GM12878 (cell line): Measurements from ENCODE around the gene IGFBP2. TPM values are rescaled to one million over a fixed set of nuclear protein-coding genes. Genes with fewer than 3 reads are reported as not detected.

Experiments
- ATAC-seq: fragments of 200-7000 bp; cut with Tn5 transposase; 3 replicates; pipeline ENCODE4 v1.9.1; 2020; ENCODE audit warnings: mild to moderate bottlenecking, moderate library complexity
- BruUV-seq: library from RNA; stranded (reverse); fragments of 400-500 nt; replicated peaks from 2 replicates; lab custom pipeline; 2021; lab: Mats Ljungman, UMichigan
- CTCF ChIA-PET: fragments of 300-600 bp; sonication (Branson Sonifier 250); formaldehyde crosslinking; extraction: SDS; loops from one replicate; lab custom pipeline; 2021; ENCODE audit warnings: inconsistent platforms; lab: Yijun Ruan, JAX
- POLR2A ChIA-PET: fragments of 350-600 bp; formaldehyde crosslinking; extraction: SDS; loops from one replicate; lab custom pipeline; 2021; ENCODE audit warnings: inconsistent platforms; lab: Charles Lee
- RAD21 ChIA-PET: fragments of 300-600 bp; sonication (Branson Sonifier 250); formaldehyde crosslinking; loops from one replicate; lab custom pipeline; 2023; ENCODE audit warnings: antibody characterized with exemption; ENCODE audit not compliant: unreplicated experiment; lab: Charles Lee
- SMC1A ChIA-PET: fragments of 300-600 bp; sonication (Branson Sonifier 250); formaldehyde crosslinking; loops from one replicate; lab custom pipeline; 2023; ENCODE audit not compliant: unreplicated experiment, uncharacterized antibody; lab: Charles Lee
- DNase-seq: peaks from one replicate; pipeline ENCODE4 v3.0.0-alpha.2; 2011; ENCODE audit warnings: low read depth, low spot score
- FAIRE-seq: peaks from 3 replicates; lab custom pipeline; 2011; peaks lifted over from hg19 to GRCh38; lab: Jason Lieb, UNC
- H2AFZ ChIP-seq: 2 replicates; pipeline ENCODE4 v1.6.0; 2011; ENCODE audit warnings: low read depth, low read length, control low read depth; ENCODE audit not compliant: control insufficient read depth
- H3K27ac ChIP-seq: 2 replicates; pipeline ENCODE4 v1.5.1; 2011; ENCODE audit warnings: control low read depth; ENCODE audit not compliant: control insufficient read depth, insufficient read depth
- H3K27me3 ChIP-seq, 2 experiments: replicated peaks in 1 of 2; 2 replicates each; pipeline versions ENCODE4 v1.6.0 to v1.6.1; 2011; ENCODE audit warnings: low read length in 1 of 2; ENCODE audit not compliant: control insufficient read depth in 2 of 2, insufficient read depth in 2 of 2
- H3K36me3 ChIP-seq, 2 experiments: 2 replicates each; pipeline ENCODE4 v1.5.1; 2011; ENCODE audit warnings: low read length in 1 of 2; ENCODE audit not compliant: control insufficient read depth in 2 of 2, insufficient read depth in 2 of 2
- H3K4me1 ChIP-seq: 2 replicates; pipeline ENCODE4 v1.6.1; 2011; ENCODE audit warnings: mild to moderate bottlenecking, low read length, moderate library complexity, mixed read lengths; ENCODE audit not compliant: control insufficient read depth, insufficient read depth
- H3K4me2 ChIP-seq: 2 replicates; pipeline ENCODE4 v1.6.0; 2011; ENCODE audit warnings: control low read depth; ENCODE audit not compliant: control insufficient read depth, insufficient read depth
- H3K4me3 ChIP-seq: fragments of 200-600 bp; sonication (generic); 2 replicates; pipeline ENCODE4 v1.5.1; 2016
- H3K79me2 ChIP-seq: 2 replicates; pipeline ENCODE4 v1.6.0; 2011; ENCODE audit warnings: low read length; ENCODE audit not compliant: control insufficient read depth, insufficient read depth
- H3K9ac ChIP-seq: 2 replicates; pipeline ENCODE4 v1.8.0; 2011; ENCODE audit warnings: low read length, control low read depth, mixed read lengths; ENCODE audit not compliant: control insufficient read depth, insufficient read depth
- H3K9me3 ChIP-seq: replicated peaks from 3 replicates; pipeline ENCODE4 v1.5.1; 2011; ENCODE audit warnings: mild to moderate bottlenecking, low read length; ENCODE audit not compliant: control insufficient read depth, insufficient read depth
- H4K20me1 ChIP-seq: 2 replicates; pipeline ENCODE4 v1.6.0; 2011; ENCODE audit not compliant: control insufficient read depth, insufficient read depth
- IKZF2 ChIP-seq, 2 experiments: fragments of 450-650 bp; IDR thresholded peaks; 2 replicates each; pipeline ENCODE4 v1.6.1; 2017; ENCODE audit warnings: mild to moderate bottlenecking in 2 of 2, moderate library complexity in 2 of 2
- MEF2B ChIP-seq: fragments of 450-650 bp; IDR thresholded peaks from 2 replicates; pipeline ENCODE4 v1.6.1; 2018; ENCODE audit warnings: mild to moderate bottlenecking, moderate library complexity; ENCODE audit not compliant: partially characterized antibody, poor library complexity, severe bottlenecking
- NFYB ChIP-seq: IDR thresholded peaks from 2 replicates; pipeline ENCODE4 v1.6.1; 2011; ENCODE audit warnings: low read depth, mild to moderate bottlenecking, low read length, improper control_type of control experiment, moderate library complexity; ENCODE audit not compliant: insufficient read depth
- PAX5 ChIP-seq: IDR thresholded peaks from 2 replicates; pipeline ENCODE4 v1.6.1; 2011; ENCODE audit warnings: low read depth, low read length, borderline replicate concordance
- RFX5 ChIP-seq: IDR thresholded peaks from 2 replicates; pipeline ENCODE4 v1.6.1; 2011; ENCODE audit warnings: low read depth, low read length, improper control_type of control experiment
- ZBTB11 ChIP-seq: fragments of 450-650 bp; formaldehyde crosslinking; IDR thresholded peaks from 2 replicates; pipeline ENCODE4 v1.5.0; 2022; ENCODE audit warnings: mild to moderate bottlenecking, missing genetic modification characterization
- ZBTB4 ChIP-seq: fragments of 450-650 bp; formaldehyde crosslinking; IDR thresholded peaks from 2 replicates; pipeline ENCODE4 v1.4.0; 2022; ENCODE audit warnings: mild to moderate bottlenecking, moderate library complexity
- WGBS: methylation state at CpG from one replicate; pipeline ENCODE4 v1.1.6; 2016; ENCODE audit warnings: low lambda C conversion rate; ENCODE audit not compliant: insufficient replicate concordance, insufficient coverage; ENCODE audit errors: missing lambda C conversion rate; 5-methylcytosine and 5-hydroxymethylcytosine counted together
- in situ Hi-C: fragments of 300-500 bp; cut with MboI; formaldehyde crosslinking; loops from 9 replicates; pipeline ENCODE4 v1.14.3; 2018; ENCODE audit warnings: mixed read lengths
- intact Hi-C: fragments of 100-400 bp; cut with micrococcal nuclease; formaldehyde crosslinking; loops from one replicate; pipeline ENCODE4 v1.14.2; 2022; ENCODE audit not compliant: unreplicated experiment
- polyA plus RNA-seq, 11 experiments: library from polyadenylated mRNA; depleted of rRNA in 4 of 11; unstranded in 6 of 11; stranded (reverse) in 5 of 11; fragments of >200 nt; fragmentation: Nextera tagmentation in 4 of 11; fragmentation: Illumina TruSeq in 1 of 11; extraction: Ambion mirVana in 4 of 11; extraction: Trizol in 1 of 11; gene quantifications; 1 replicate in 1 of 11; 2 replicates in 10 of 11; pipeline versions ENCODE4 v1.2.1 to v1.2.3, GENCODE V29; 2011 to 2016; ENCODE audit warnings: inconsistent platforms in 2 of 11, missing spikeins in 2 of 11, low read depth in 1 of 11
- total RNA-seq, 4 experiments: library from RNA; depleted of rRNA in 3 of 4; stranded (reverse); fragments of >200 nt in 3 of 4; fragmentation: Illumina TruSeq in 1 of 4; extraction: Trizol in 1 of 4; gene quantifications; 2 replicates each; pipeline versions ENCODE4 v1.2.1 to v1.2.3, GENCODE V29; 2013 to 2021
- TF ChIP-seq, protein P1 (sequence below): fragments of 150-350 bp; IDR thresholded peaks from 2 replicates; pipeline ENCODE4 v1.6.1; 2016; ENCODE audit warnings: low read depth, low read length
- TF ChIP-seq, protein P2 (sequence below): fragments of 450-650 bp; IDR thresholded peaks from 2 replicates; pipeline ENCODE4 v1.6.1; 2017; ENCODE audit warnings: mild to moderate bottlenecking, low read depth, inconsistent platforms; ENCODE audit not compliant: poor library complexity, severe bottlenecking

Gene IGFBP2
- total and polyA plus RNA-seq, 10 of the 15 experiments (the other 5 are each of a cell fraction or from before 2014, with no cell fraction given) = 0.11 to 1.5 (median 0.38) TPM; not detected in 5

- ChIA-PET POLR2A (no interaction called here), CTCF (interaction anchor here (1.4 to 1.5 kb wide), 2 partner anchors 138 to 141 kb away, joined by 3 to 6 read pairs; no protein-coding TSS in a partner anchor), SMC1A (no interaction called here), RAD21 (interaction anchor here (1.0 to 12.2 kb wide), 2 partner anchors 8 to 136 kb away, joined by 3 to 239 read pairs; no protein-coding TSS in a partner anchor)
- 59% methylated on average over 15 of the region's 16 CpGs for WGBS
- no peaks in the 10 kb centered on the region for H3K36me3 ChIP-seq
- H4K20me1 ChIP-seq = no peaks in the 10 kb centered on the region
- intact Hi-C loops (no loop called here), in situ Hi-C loops (no loop called here)
- no peak overlapping the region for H3K27ac ChIP-seq
- no peaks in the 10 kb centered on the region for H3K9me3 ChIP-seq
- ATAC-seq (no peak), FAIRE-seq (no peak), DNase-seq (no peak)
- no TSS peak for BruUV-seq
- no peak overlapping the region for H3K4me3 ChIP-seq
- peaks cover 0 to 3% of the 10 kb centered on the region in 2 experiments; a peak in 1 of 4 replicates for H3K27me3 ChIP-seq
- no peaks in the 10 kb centered on the region for H3K4me1 ChIP-seq
- no peaks in the 10 kb centered on the region for H3K79me2 ChIP-seq
- no peak overlapping the region for H3K4me2 ChIP-seq
- no peak overlapping the region for H3K9ac ChIP-seq
- H2AFZ ChIP-seq = no peak overlapping the region
- no peak for TF ChIP-seq IKZF2 (IDR thresholded peaks at IDR 0.05)
- TF ChIP-seq, protein P1, sequence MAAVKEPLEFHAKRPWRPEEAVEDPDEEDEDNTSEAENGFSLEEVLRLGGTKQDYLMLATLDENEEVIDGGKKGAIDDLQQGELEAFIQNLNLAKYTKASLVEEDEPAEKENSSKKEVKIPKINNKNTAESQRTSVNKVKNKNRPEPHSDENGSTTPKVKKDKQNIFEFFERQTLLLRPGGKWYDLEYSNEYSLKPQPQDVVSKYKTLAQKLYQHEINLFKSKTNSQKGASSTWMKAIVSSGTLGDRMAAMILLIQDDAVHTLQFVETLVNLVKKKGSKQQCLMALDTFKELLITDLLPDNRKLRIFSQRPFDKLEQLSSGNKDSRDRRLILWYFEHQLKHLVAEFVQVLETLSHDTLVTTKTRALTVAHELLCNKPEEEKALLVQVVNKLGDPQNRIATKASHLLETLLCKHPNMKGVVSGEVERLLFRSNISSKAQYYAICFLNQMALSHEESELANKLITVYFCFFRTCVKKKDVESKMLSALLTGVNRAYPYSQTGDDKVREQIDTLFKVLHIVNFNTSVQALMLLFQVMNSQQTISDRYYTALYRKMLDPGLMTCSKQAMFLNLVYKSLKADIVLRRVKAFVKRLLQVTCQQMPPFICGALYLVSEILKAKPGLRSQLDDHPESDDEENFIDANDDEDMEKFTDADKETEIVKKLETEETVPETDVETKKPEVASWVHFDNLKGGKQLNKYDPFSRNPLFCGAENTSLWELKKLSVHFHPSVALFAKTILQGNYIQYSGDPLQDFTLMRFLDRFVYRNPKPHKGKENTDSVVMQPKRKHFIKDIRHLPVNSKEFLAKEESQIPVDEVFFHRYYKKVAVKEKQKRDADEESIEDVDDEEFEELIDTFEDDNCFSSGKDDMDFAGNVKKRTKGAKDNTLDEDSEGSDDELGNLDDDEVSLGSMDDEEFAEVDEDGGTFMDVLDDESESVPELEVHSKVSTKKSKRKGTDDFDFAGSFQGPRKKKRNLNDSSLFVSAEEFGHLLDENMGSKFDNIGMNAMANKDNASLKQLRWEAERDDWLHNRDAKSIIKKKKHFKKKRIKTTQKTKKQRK = no peak
- TF ChIP-seq NFYB = no peak
- TF ChIP-seq ZBTB11 (CRISPR knock-in tag) = no peak
- TF ChIP-seq MEF2B = no peak
- no peak for TF ChIP-seq RFX5
- TF ChIP-seq PAX5 = no peak
- TF ChIP-seq, protein P2, sequence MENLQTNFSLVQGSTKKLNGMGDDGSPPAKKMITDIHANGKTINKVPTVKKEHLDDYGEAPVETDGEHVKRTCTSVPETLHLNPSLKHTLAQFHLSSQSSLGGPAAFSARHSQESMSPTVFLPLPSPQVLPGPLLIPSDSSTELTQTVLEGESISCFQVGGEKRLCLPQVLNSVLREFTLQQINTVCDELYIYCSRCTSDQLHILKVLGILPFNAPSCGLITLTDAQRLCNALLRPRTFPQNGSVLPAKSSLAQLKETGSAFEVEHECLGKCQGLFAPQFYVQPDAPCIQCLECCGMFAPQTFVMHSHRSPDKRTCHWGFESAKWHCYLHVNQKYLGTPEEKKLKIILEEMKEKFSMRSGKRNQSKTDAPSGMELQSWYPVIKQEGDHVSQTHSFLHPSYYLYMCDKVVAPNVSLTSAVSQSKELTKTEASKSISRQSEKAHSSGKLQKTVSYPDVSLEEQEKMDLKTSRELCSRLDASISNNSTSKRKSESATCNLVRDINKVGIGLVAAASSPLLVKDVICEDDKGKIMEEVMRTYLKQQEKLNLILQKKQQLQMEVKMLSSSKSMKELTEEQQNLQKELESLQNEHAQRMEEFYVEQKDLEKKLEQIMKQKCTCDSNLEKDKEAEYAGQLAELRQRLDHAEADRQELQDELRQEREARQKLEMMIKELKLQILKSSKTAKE = no peak
- TF ChIP-seq ZBTB4 (CRISPR knock-in tag) = no peak
These were observed 24.1 kb downstream of the IGFBP2 start for GRCh38 chr2:216657086-216657855.
